GM21381 (cell line): Measurements from ENCODE around the gene PIK3R1.

Experiments
- ATAC-seq: cut with Tn5 transposase; IDR thresholded peaks from one replicate; pipeline ENCODE4 v1.9.1; 2021; ENCODE audit warnings: mild to moderate bottlenecking, moderate library complexity; ENCODE audit not compliant: unreplicated experiment

PIK3R1 gene

GRCh38 chr5:68290260-68290674 is 74.7 kb downstream of the PIK3R1 start:
- no peak for ATAC-seq

- ATAC-seq: no peak
These were observed 75.3 kb downstream of the PIK3R1 start for GRCh38 chr5:68290847-68291246.

- no peak for ATAC-seq
These were observed 76.8 kb downstream of the PIK3R1 start for GRCh38 chr5:68292316-68292715.

- ATAC-seq: no peak
These were observed 80.2 kb downstream of the PIK3R1 start for GRCh38 chr5:68295772-68296171.

GRCh38 chr5:68296895-68297294 is 81.3 kb downstream of the PIK3R1 start:
- ATAC-seq: no peak

GRCh38 chr5:68297656-68298055 is 82.1 kb downstream of the PIK3R1 start:
- ATAC-seq: no peak

GRCh38 chr5:68298479-68298878 is 82.9 kb downstream of the PIK3R1 start:
- ATAC-seq: no peak

- no peak for ATAC-seq
These were observed 83.5 kb downstream of the PIK3R1 start for GRCh38 chr5:68299105-68299504.

GRCh38 chr5:68299575-68299974 is 84.0 kb downstream of the PIK3R1 start:
- no peak for ATAC-seq

GRCh38 chr5:68303038-68303738 is 87.6 kb downstream of the PIK3R1 start:
- no peak for ATAC-seq

GRCh38 chr5:68303754-68304420 is 88.3 kb downstream of the PIK3R1 start:
- no peak for ATAC-seq

GRCh38 chr5:68304421-68305052 is 89.0 kb downstream of the PIK3R1 start:
- ATAC-seq: no peak

GRCh38 chr5:68305223-68305870 is 89.8 kb downstream of the PIK3R1 start:
- ATAC-seq: no peak

GRCh38 chr5:68306361-68307014 is 90.9 kb downstream of the PIK3R1 start:
- no peak for ATAC-seq

- no peak for ATAC-seq
These were observed 97.8 kb downstream of the PIK3R1 start for GRCh38 chr5:68313336-68313735.

GRCh38 chr5:68314465-68314864 is 98.9 kb downstream of the PIK3R1 start:
- no peak for ATAC-seq

- ATAC-seq: peak; percentile 94
These were observed 100.2 kb downstream of the PIK3R1 start for GRCh38 chr5:68315679-68316271.

- ATAC-seq: no peak
These were observed 100.9 kb downstream of the PIK3R1 start for GRCh38 chr5:68316469-68316868.

- ATAC-seq: no peak
These were observed 102.1 kb downstream of the PIK3R1 start for GRCh38 chr5:68317646-68318045.

- no peak for ATAC-seq
These were observed 103.6 kb downstream of the PIK3R1 start for GRCh38 chr5:68318955-68319705.
